ENCODE measurements around the gene SCOC.

SCOC gene

GRCh38 chr4:140373328-140374129, at the start of gene SCOC:
TSS of gene SCOC (plus strand) at chr4:140373646. CDS start at chr4:140379171, 5,525 bp downstream.
- peak; percentile 91 to 95 for DNase-seq (ENCODE audit: low read depth in 2 of 2, low spot score in 1 of 2)

GRCh38 chr4:140326395-140326993, 47.0 kb upstream of the SCOC start:
- DNase-seq (ENCODE audit: low read depth in 2 of 2, low spot score in 1 of 2), result no peak

GRCh38 chr4:140330311-140330900, 43.0 kb upstream of the SCOC start:
- no peak for DNase-seq (ENCODE audit: low read depth in 2 of 2, low spot score in 1 of 2)

- DNase-seq (ENCODE audit: low read depth in 2 of 2, low spot score in 1 of 2), result no peak
Observed at GRCh38 chr4:140331245-140331644, 42.2 kb upstream of the SCOC start.

GRCh38 chr4:140331876-140332275, 41.6 kb upstream of the SCOC start:
- no peak for DNase-seq (ENCODE audit: low read depth in 2 of 2, low spot score in 1 of 2)

GRCh38 chr4:140332734-140333133, 40.7 kb upstream of the SCOC start:
- no peak for DNase-seq (ENCODE audit: low read depth in 2 of 2, low spot score in 1 of 2)

- no peak for DNase-seq (ENCODE audit: low read depth in 2 of 2, low spot score in 1 of 2)
Observed at GRCh38 chr4:140333523-140333922, 39.9 kb upstream of the SCOC start.

- no peak for DNase-seq (ENCODE audit: low read depth in 2 of 2, low spot score in 1 of 2)
Observed at GRCh38 chr4:140335076-140335475, 38.4 kb upstream of the SCOC start.

- no peak for DNase-seq (ENCODE audit: low read depth in 2 of 2, low spot score in 1 of 2)
Observed at GRCh38 chr4:140336730-140337129, 36.7 kb upstream of the SCOC start.

- DNase-seq (ENCODE audit: low read depth in 2 of 2, low spot score in 1 of 2), result no peak
Observed at GRCh38 chr4:140342620-140343019, 30.8 kb upstream of the SCOC start.

- no peak for DNase-seq (ENCODE audit: low read depth in 2 of 2, low spot score in 1 of 2)
Observed at GRCh38 chr4:140343303-140343702, 30.1 kb upstream of the SCOC start.

- no peak for DNase-seq (ENCODE audit: low read depth in 2 of 2, low spot score in 1 of 2)
Observed at GRCh38 chr4:140344101-140344500, 29.3 kb upstream of the SCOC start.

- DNase-seq (ENCODE audit: low read depth in 2 of 2, low spot score in 1 of 2), result no peak
Observed at GRCh38 chr4:140344621-140345020, 28.8 kb upstream of the SCOC start.

GRCh38 chr4:140346136-140346535, 27.3 kb upstream of the SCOC start:
- DNase-seq (ENCODE audit: low read depth in 2 of 2, low spot score in 1 of 2), result no peak

- no peak for DNase-seq (ENCODE audit: low read depth in 2 of 2, low spot score in 1 of 2)
Observed at GRCh38 chr4:140349816-140350215, 23.6 kb upstream of the SCOC start.

GRCh38 chr4:140351093-140352075, 22.1 kb upstream of the SCOC start:
- no peak for DNase-seq (ENCODE audit: low read depth in 2 of 2, low spot score in 1 of 2)

- no peak for DNase-seq (ENCODE audit: low read depth in 2 of 2, low spot score in 1 of 2)
Observed at GRCh38 chr4:140353786-140354185, 19.7 kb upstream of the SCOC start.

- DNase-seq (ENCODE audit: low read depth in 2 of 2, low spot score in 1 of 2), result no peak
Observed at GRCh38 chr4:140355288-140355687, 18.2 kb upstream of the SCOC start.

GRCh38 chr4:140357868-140358267, 15.6 kb upstream of the SCOC start:
- no peak for DNase-seq (ENCODE audit: low read depth in 2 of 2, low spot score in 1 of 2)

- no peak for DNase-seq (ENCODE audit: low read depth in 2 of 2, low spot score in 1 of 2)
Observed at GRCh38 chr4:140358281-140358680, 15.2 kb upstream of the SCOC start.
